ENCODE data around the gene NFIX. TPM values are rescaled to one million over a fixed set of nuclear protein-coding genes. Genes with fewer than 3 reads are reported as not detected.

The NFIX gene
- total RNA-seq, 1 experiment from 2014 or later: 144 TPM

GRCh38 chr19:13073263-13073662 lies 78.0 kb downstream of the NFIX start:
- Histone ChIP-seq H3K36me3 (ENCODE audit: control insufficient read depth, insufficient read depth, low read length) (no peaks in the 10 kb centered on the region), H3K9me3 (ENCODE audit: control insufficient read depth, insufficient read depth, low read depth, low read length) (no peaks in the 10 kb centered on the region), H3K4me3 (ENCODE audit: low read depth in 2 of 2, low read length in 2 of 2) (no peak overlapping the region), H3K27me3 (ENCODE audit: control insufficient read depth, insufficient read depth, low read length) (no peaks in the 10 kb centered on the region), H3K27ac (ENCODE audit: low read length) (no peak overlapping the region), H3K4me1 (ENCODE audit: control insufficient read depth, insufficient read depth, low read length) (peaks cover 10% of the 10 kb centered on the region)
- TF ChIP-seq TCF7L2 (IDR thresholded peaks at IDR 0.05; ENCODE audit: low read depth, low read length) (no peak), REST (IDR thresholded peaks at IDR 0.05; ENCODE audit: insufficient read depth in 1 of 2, low read depth in 2 of 2, low read length in 1 of 2) (no peak), CTCF (IDR thresholded peaks at IDR 0.05) (no peak), SIN3A (IDR thresholded peaks at IDR 0.05; ENCODE audit: borderline replicate concordance, insufficient read depth, low read depth, low read length) (no peak), POLR2AphosphoS5 (IDR thresholded peaks at IDR 0.05; ENCODE audit: low read depth, low read length) (no peak)
- ATAC-seq: no peak
- CTCF ChIA-PET: interaction anchor here (0.7 kb wide), 1 partner anchor 90 kb away, joined by 9 read pairs; no protein-coding TSS in a partner anchor
- in situ Hi-C loops (cut with HindIII; ENCODE audit: low pct_unique_long_range_greater_than_20kb, low sequenced_read_pairs): no loop called here
- POLR2A ChIA-PET: no interaction called here
- BruUV-seq (replicated peaks): no TSS peak
- DNase-seq (ENCODE audit: low read depth, low spot score): no peak
- intact Hi-C loops (cut with micrococcal nuclease; ENCODE audit: unreplicated experiment): no loop called here

- POLR2A ChIA-PET: no interaction called here
These were observed 79.1 kb downstream of the NFIX start for GRCh38 chr19:13074378-13074777.

More at GRCh38 chr19:13074378-13074777, 79.1 kb downstream of the NFIX start:
- DNase-seq (ENCODE audit: low read depth, low spot score): no peak
- H3K9me3 ChIP-seq (ENCODE audit: control insufficient read depth, insufficient read depth, low read depth, low read length): no peaks in the 10 kb centered on the region
- BruUV-seq (replicated peaks): no TSS peak
- TF ChIP-seq SIN3A (IDR thresholded peaks at IDR 0.05; ENCODE audit: borderline replicate concordance, insufficient read depth, low read depth, low read length): no peak
- no peak for TF ChIP-seq CTCF (IDR thresholded peaks at IDR 0.05)
- no peak for TF ChIP-seq TCF7L2 (IDR thresholded peaks at IDR 0.05; ENCODE audit: low read depth, low read length)
- no peak for ATAC-seq
- in situ Hi-C loops (cut with HindIII; ENCODE audit: low pct_unique_long_range_greater_than_20kb, low sequenced_read_pairs): no loop called here
- H3K27ac ChIP-seq (ENCODE audit: low read length): no peak overlapping the region
- intact Hi-C loops (cut with micrococcal nuclease; ENCODE audit: unreplicated experiment): no loop called here
- no peak overlapping the region for H3K4me3 ChIP-seq (ENCODE audit: low read depth in 2 of 2, low read length in 2 of 2)
- H3K27me3 ChIP-seq (ENCODE audit: control insufficient read depth, insufficient read depth, low read length): no peaks in the 10 kb centered on the region
- peaks cover 13% of the 10 kb centered on the region for H3K4me1 ChIP-seq (ENCODE audit: control insufficient read depth, insufficient read depth, low read length)
- no peaks in the 10 kb centered on the region for H3K36me3 ChIP-seq (ENCODE audit: control insufficient read depth, insufficient read depth, low read length)
- CTCF ChIA-PET: no interaction called here

Data from Panc1 (cell line).